Measurements from ENCODE around the gene AQR. TPM values are rescaled to one million over a fixed set of nuclear protein-coding genes. Genes with fewer than 3 reads are reported as not detected.

Gene AQR
- total and polyA plus RNA-seq, 2 of the 8 experiments (the other 6 are each of a cell fraction or from before 2014, with no cell fraction given), result 34.5 to 57.6 TPM

DNA sequence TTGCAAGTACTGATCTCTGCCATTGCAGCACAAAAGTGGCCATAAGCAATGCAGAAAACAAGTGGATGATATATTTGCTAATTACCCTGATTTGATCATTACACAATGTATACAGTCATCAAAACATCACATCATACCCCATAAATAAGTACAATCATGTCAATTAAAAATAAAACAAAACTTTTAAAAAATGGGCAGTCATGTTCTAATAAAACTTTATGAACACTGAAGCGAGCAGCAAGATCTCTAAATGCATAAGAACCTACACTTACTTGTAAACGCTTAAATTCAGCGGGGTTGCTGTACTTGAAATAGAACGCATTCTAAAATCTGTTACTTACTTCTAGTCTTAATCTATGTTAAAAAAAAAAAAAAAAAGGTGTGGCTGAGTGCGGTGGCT lies 73.4 kb downstream of the AQR start:
- no peak overlapping the region for H2BK15ac ChIP-seq (ENCODE audit: low read length)
- H3K79me2 ChIP-seq (ENCODE audit: control insufficient read depth in 1 of 2, insufficient read depth in 2 of 2, low read length in 2 of 2), result no peaks in the 10 kb centered on the region
- H3K18ac ChIP-seq (ENCODE audit: extremely low read depth, low read length), result no peak overlapping the region
- CTCF ChIA-PET (ENCODE audit: partially characterized antibody), result no interaction called here
- POLR2A ChIA-PET (ENCODE audit: partially characterized antibody), result no interaction called here
- H3K4ac ChIP-seq (replicated peaks; ENCODE audit: insufficient read length, low read depth, low read length), result no peak overlapping the region
- no peak overlapping the region for H3K14ac ChIP-seq (ENCODE audit: insufficient read length)
- H4K91ac ChIP-seq (replicated peaks; ENCODE audit: insufficient read length, low read length), result no peak overlapping the region
- no peak overlapping the region for H3K9ac ChIP-seq (replicated peaks in 1 of 4; ENCODE audit: extremely low read depth in 1 of 4, low read depth in 3 of 4, low read length in 3 of 4)
- H3K4me1 ChIP-seq (replicated peaks in 1 of 4; ENCODE audit: control insufficient read depth in 3 of 4, insufficient read depth in 4 of 4, low read length in 3 of 4), result peaks cover 0 to 2% (median 0%) of the 10 kb centered on the region in 4 experiments; a peak in 2 of 7 replicates
- no peak overlapping the region for H2BK20ac ChIP-seq (ENCODE audit: low read length)
- H3K4me2 ChIP-seq (ENCODE audit: insufficient read depth in 1 of 2, low read depth in 2 of 2, low read length in 2 of 2), result no peak overlapping the region
- H2BK5ac ChIP-seq (ENCODE audit: low read depth, low read length), result no peak overlapping the region
- no peak overlapping the region for H2BK120ac ChIP-seq (replicated peaks; ENCODE audit: low read depth, low read length)
- H2AFZ ChIP-seq (ENCODE audit: low read length), result no peak overlapping the region
- FAIRE-seq (no peak), DNase-seq (ENCODE audit: low read depth in 1 of 2, low spot score in 2 of 2) (no peak)
- 89% methylated on average over 5 of the region's 5 CpGs; no CpG with 5 or more reads in 1 of the 2 experiments for WGBS, 2 experiments (ENCODE audit: extremely low coverage in 1 of 2, insufficient coverage in 1 of 2, insufficient read length in 1 of 2, insufficient replicate concordance in 2 of 2, low coverage in 1 of 2, low lambda C conversion rate in 2 of 2, missing lambda C conversion rate in 1 of 2)
- no peaks in the 10 kb centered on the region for H3K27me3 ChIP-seq (replicated peaks in 1 of 4; ENCODE audit: control insufficient read depth in 3 of 4, extremely low read depth in 1 of 4, insufficient read depth in 3 of 4, low read length in 3 of 4)
- no peak overlapping the region for H3K27ac ChIP-seq (ENCODE audit: low read depth, low read length)
- no peaks in the 10 kb centered on the region for H4K20me1 ChIP-seq (replicated peaks in 1 of 2; ENCODE audit: control insufficient read depth in 1 of 2, insufficient read depth in 2 of 2, low read length in 2 of 2)
- no peaks in the 10 kb centered on the region for H3K9me3 ChIP-seq (ENCODE audit: insufficient read depth in 2 of 2, low read depth in 1 of 2, low read length in 1 of 2)
- no peak overlapping the region for H2BK12ac ChIP-seq (ENCODE audit: low read depth, low read length)
- peaks cover 12 to 61% (median 26%) of the 10 kb centered on the region in 4 experiments for H3K36me3 ChIP-seq (ENCODE audit: control insufficient read depth in 2 of 4, insufficient read depth in 4 of 4, low read length in 3 of 4)
- H3K79me1 ChIP-seq (ENCODE audit: low read depth, low read length), result no peaks in the 10 kb centered on the region
- no peak overlapping the region for H4K8ac ChIP-seq (ENCODE audit: extremely low read depth, insufficient read depth, low read length)
- H2AK5ac ChIP-seq (ENCODE audit: low read depth, low read length), result no peak overlapping the region
- H3K4me3 ChIP-seq (ENCODE audit: extremely low read depth in 1 of 4, insufficient read depth in 2 of 4, low read depth in 3 of 4, low read length in 4 of 4), result no peak overlapping the region
- H3K23me2 ChIP-seq (ENCODE audit: low read depth, low read length), result no peaks in the 10 kb centered on the region
- H4K5ac ChIP-seq (ENCODE audit: insufficient read length, low read depth, low read length), result no peak overlapping the region
- no peak overlapping the region for H3K56ac ChIP-seq (replicated peaks; ENCODE audit: insufficient read length, low read depth, low read length)
- H3K23ac ChIP-seq (ENCODE audit: insufficient read length), result no peak overlapping the region
- TF ChIP-seq POLR2A (IDR thresholded peaks at IDR 0.05; ENCODE audit: control extremely low read depth in 1 of 2, low read depth in 2 of 2, low read length in 2 of 2) (no peak), SAP30 (IDR thresholded peaks at IDR 0.05; ENCODE audit: insufficient read depth, insufficient replicate concordance, low read length) (no peak), GABPA (IDR thresholded peaks at IDR 0.05; ENCODE audit: borderline replicate concordance, insufficient read depth, low read length) (no peak), TCF12 (IDR thresholded peaks at IDR 0.05; ENCODE audit: low read depth, low read length) (no peak), POU5F1 (IDR thresholded peaks at IDR 0.05; ENCODE audit: low read depth, low read length) (no peak), CREB1 (IDR thresholded peaks at IDR 0.05) (no peak), FOSL1 (IDR thresholded peaks at IDR 0.05; ENCODE audit: insufficient read depth, low read depth, low read length) (no peak), CBX5 (IDR thresholded peaks at IDR 0.05; ENCODE audit: low read depth, low read length) (no peak), BCL11A (IDR thresholded peaks at IDR 0.05; ENCODE audit: low read depth in 2 of 2, low read length in 2 of 2) (no peak), EP300 (IDR thresholded peaks at IDR 0.05; ENCODE audit: borderline replicate concordance in 1 of 2, low read depth in 2 of 2, low read length in 2 of 2) (no peak), TAF7 (optimal IDR thresholded peaks at IDR 0.05; ENCODE audit: borderline replicate concordance, low read depth, low read length) (no peak)
- TF ChIP-seq, protein P1, sequence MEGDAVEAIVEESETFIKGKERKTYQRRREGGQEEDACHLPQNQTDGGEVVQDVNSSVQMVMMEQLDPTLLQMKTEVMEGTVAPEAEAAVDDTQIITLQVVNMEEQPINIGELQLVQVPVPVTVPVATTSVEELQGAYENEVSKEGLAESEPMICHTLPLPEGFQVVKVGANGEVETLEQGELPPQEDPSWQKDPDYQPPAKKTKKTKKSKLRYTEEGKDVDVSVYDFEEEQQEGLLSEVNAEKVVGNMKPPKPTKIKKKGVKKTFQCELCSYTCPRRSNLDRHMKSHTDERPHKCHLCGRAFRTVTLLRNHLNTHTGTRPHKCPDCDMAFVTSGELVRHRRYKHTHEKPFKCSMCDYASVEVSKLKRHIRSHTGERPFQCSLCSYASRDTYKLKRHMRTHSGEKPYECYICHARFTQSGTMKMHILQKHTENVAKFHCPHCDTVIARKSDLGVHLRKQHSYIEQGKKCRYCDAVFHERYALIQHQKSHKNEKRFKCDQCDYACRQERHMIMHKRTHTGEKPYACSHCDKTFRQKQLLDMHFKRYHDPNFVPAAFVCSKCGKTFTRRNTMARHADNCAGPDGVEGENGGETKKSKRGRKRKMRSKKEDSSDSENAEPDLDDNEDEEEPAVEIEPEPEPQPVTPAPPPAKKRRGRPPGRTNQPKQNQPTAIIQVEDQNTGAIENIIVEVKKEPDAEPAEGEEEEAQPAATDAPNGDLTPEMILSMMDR (IDR thresholded peaks at IDR 0.05; ENCODE audit: control extremely low read depth in 1 of 3, insufficient read depth in 1 of 3, low read depth in 1 of 3, low read length in 3 of 3), result no peak
